ENCODE results near the gene UNC5A.

Gene UNC5A

GRCh38 chr5:176798949-176799348, 11.4 kb upstream of the UNC5A start:
- no peak for TF ChIP-seq CTCF (IDR thresholded peaks at IDR 0.05; ENCODE audit: insufficient read depth, low read length, missing control alignments)
- ChIA-PET CTCF (no interaction called here), POLR2A (no interaction called here)
- no peak overlapping the region for H3K4me3 ChIP-seq (ENCODE audit: low read depth, low read length)
- no peak for DNase-seq (ENCODE audit: low read depth, low spot score)

- ChIA-PET CTCF (no interaction called here), POLR2A (no interaction called here)
- no peak for DNase-seq (ENCODE audit: low read depth, low spot score)
- H3K4me3 ChIP-seq (ENCODE audit: low read depth, low read length) = no peak overlapping the region
- TF ChIP-seq CTCF (IDR thresholded peaks at IDR 0.05; ENCODE audit: insufficient read depth, low read length, missing control alignments) = no peak
Observed at GRCh38 chr5:176799488-176799887, 10.9 kb upstream of the UNC5A start.

DNA sequence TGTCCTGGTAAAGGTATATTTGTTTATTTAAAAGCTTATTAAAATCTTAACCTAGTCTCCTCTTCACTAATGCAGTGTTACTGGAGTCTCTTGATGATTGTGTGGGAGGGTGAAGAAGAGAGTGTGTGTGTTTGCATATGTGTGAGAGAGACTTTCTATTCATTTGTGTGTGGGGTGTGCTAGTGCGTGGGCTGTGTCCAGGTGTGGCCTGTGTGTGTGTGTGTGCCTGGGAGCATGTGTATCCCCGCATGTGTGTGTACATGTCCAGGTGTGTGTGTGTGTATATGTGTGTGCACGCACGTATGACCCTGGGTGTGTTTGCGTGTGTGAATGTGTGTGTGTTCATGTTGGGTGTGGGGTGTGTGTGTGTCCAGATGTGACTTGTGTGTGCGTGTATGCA, 10.3 kb upstream of the UNC5A start:
- TF ChIP-seq CTCF (IDR thresholded peaks at IDR 0.05; ENCODE audit: insufficient read depth, low read length, missing control alignments) = no peak
- ChIA-PET POLR2A (no interaction called here), CTCF (no interaction called here)
- H3K4me3 ChIP-seq (ENCODE audit: low read depth, low read length) = no peak overlapping the region
- DNase-seq (ENCODE audit: low read depth, low spot score) = no peak

- H3K4me3 ChIP-seq (ENCODE audit: low read depth, low read length) = no peak overlapping the region
- DNase-seq (ENCODE audit: low read depth, low spot score) = no peak
- POLR2A ChIA-PET = no interaction called here
- no peak for TF ChIP-seq CTCF (IDR thresholded peaks at IDR 0.05; ENCODE audit: insufficient read depth, low read length, missing control alignments)
- CTCF ChIA-PET = interaction anchor here (1.3 kb wide), 1 partner anchor 11 kb away, joined by 5 read pairs; no protein-coding TSS in a partner anchor
Observed at GRCh38 chr5:176802116-176802784, 8.1 kb upstream of the UNC5A start.

- CTCF ChIA-PET = interaction anchor here (1.3 kb wide), 1 partner anchor 10 kb away, joined by 5 read pairs; no protein-coding TSS in a partner anchor
- no peak overlapping the region for H3K4me3 ChIP-seq (ENCODE audit: low read depth, low read length)
- TF ChIP-seq CTCF (IDR thresholded peaks at IDR 0.05; ENCODE audit: insufficient read depth, low read length, missing control alignments) = no peak
- POLR2A ChIA-PET = no interaction called here
- no peak for DNase-seq (ENCODE audit: low read depth, low spot score)
Observed at GRCh38 chr5:176803068-176803942, 7.1 kb upstream of the UNC5A start.

DNA sequence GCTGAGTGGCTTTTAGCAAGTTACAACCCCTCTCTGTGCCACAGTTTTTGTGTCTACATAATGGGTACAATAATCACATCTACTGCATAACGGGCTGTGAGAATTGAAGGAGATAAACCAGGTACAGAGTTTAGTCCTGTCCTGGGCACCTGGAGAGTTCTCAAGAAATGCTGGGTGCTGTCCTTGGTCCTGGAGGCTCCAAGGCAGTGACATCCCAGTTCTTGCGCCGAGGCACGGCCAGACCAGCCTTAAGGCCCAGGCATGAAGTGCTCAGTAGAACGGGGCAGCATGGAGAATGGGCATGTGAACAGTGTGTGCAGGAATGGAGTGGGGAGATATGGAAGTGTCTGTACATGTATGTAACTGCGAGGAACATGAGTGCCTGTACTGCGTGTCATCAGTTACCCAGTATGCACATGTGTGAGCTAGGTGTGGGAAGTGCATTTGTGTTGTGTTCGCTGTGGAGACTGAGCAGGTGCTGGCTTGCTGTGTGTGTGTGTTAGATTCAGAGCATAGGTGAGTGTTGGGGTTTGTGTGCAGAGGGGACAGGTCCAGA, 6.3 kb upstream of the UNC5A start:
- ChIA-PET CTCF (no interaction called here), POLR2A (no interaction called here)
- TF ChIP-seq CTCF (IDR thresholded peaks at IDR 0.05; ENCODE audit: insufficient read depth, low read length, missing control alignments) = no peak
- H3K4me3 ChIP-seq (ENCODE audit: low read depth, low read length) = no peak overlapping the region
- no peak for DNase-seq (ENCODE audit: low read depth, low spot score)
